Choroid plexus epithelial cell (primary cell): ENCODE measurements around the gene ZDHHC9.
"Not testable (repeated sequence)": the region's sequence is repeated elsewhere in the genome, so short reads cannot be mapped to it uniquely, and the experiment has no call there.

ENCODE experiments used
- DNase-seq: peaks from one replicate; pipeline ENCODE4 v3.0.0-alpha.2; 2010; ENCODE audit warnings: low read depth
- H3K4me3 ChIP-seq: 2 replicates; pipeline ENCODE4 v1.5.1; 2011; ENCODE audit warnings: low read depth, mild to moderate bottlenecking, control low read depth, low read length, moderate library complexity
- CTCF ChIP-seq: conservative IDR thresholded peaks from 2 replicates; pipeline ENCODE4 v1.5.1; 2011; ENCODE audit warnings: low read depth, mild to moderate bottlenecking, control low read depth, inconsistent platforms, low read length, moderate library complexity

The ZDHHC9 gene

GRCh38 chrX:129843459-129844306 lies at the start of gene ZDHHC9:
Gene ZDHHC9 (minus strand): TSS chrX:129843886. CDS start chrX:129841945, 1,941 bp downstream.
- peak within 1 kb of the TSS; percentile 78 for H3K4me3 ChIP-seq
- DNase-seq: peak; percentile 92
- no peak for TF ChIP-seq CTCF

- no peak for TF ChIP-seq CTCF
- peak; percentile 5 for DNase-seq
- H3K4me3 ChIP-seq: no peak overlapping the region
Observed at GRCh38 chrX:129877401-129877800, 33.7 kb upstream of the ZDHHC9 start.

- DNase-seq: peak; percentile 39
- H3K4me3 ChIP-seq: no peak overlapping the region
- TF ChIP-seq CTCF: no peak
Observed at GRCh38 chrX:129876771-129877305, 33.2 kb upstream of the ZDHHC9 start.

GRCh38 chrX:129875669-129876068 lies 32.0 kb upstream of the ZDHHC9 start:
- no peak overlapping the region for H3K4me3 ChIP-seq
- peak; percentile 24 for TF ChIP-seq CTCF
- peak; percentile 64 for DNase-seq

GRCh38 chrX:129872524-129872923 lies 28.8 kb upstream of the ZDHHC9 start:
- no peak overlapping the region for H3K4me3 ChIP-seq
- TF ChIP-seq CTCF: no peak
- no peak for DNase-seq

- not testable (repeated sequence) for DNase-seq, H3K4me3 ChIP-seq
Observed at GRCh38 chrX:129866321-129866720, 22.6 kb upstream of the ZDHHC9 start.

- H3K4me3 ChIP-seq, DNase-seq: not testable (repeated sequence)
Observed at GRCh38 chrX:129859134-129859533, 15.4 kb upstream of the ZDHHC9 start.

GRCh38 chrX:129851825-129852224 lies 8.1 kb upstream of the ZDHHC9 start:
- not testable (repeated sequence) for DNase-seq, H3K4me3 ChIP-seq
